GM18508 (cell line): ENCODE data around the gene SLC25A29.

ENCODE experiments used
- ATAC-seq: cut with Tn5 transposase; IDR thresholded peaks from one replicate; pipeline ENCODE4 v1.9.1; 2021; ENCODE audit warnings: moderate number of reproducible peaks; ENCODE audit not compliant: insufficient read depth, unreplicated experiment

SLC25A29 gene

GRCh38 chr14:100332797-100333196, 26.6 kb upstream of the SLC25A29 start:
- no peak for ATAC-seq

- no peak for ATAC-seq
These were observed 25.9 kb upstream of the SLC25A29 start for GRCh38 chr14:100332071-100332639.

- ATAC-seq = no peak
These were observed 24.2 kb upstream of the SLC25A29 start for GRCh38 chr14:100330388-100330931.

GRCh38 chr14:100330007-100330344, 23.7 kb upstream of the SLC25A29 start:
- ATAC-seq = no peak

- no peak for ATAC-seq
These were observed 23.2 kb upstream of the SLC25A29 start for GRCh38 chr14:100329233-100330006.

- no peak for ATAC-seq
These were observed 22.4 kb upstream of the SLC25A29 start for GRCh38 chr14:100328495-100329163.

GRCh38 chr14:100327128-100327527, 20.9 kb upstream of the SLC25A29 start:
- no peak for ATAC-seq

- ATAC-seq = no peak
These were observed 19.7 kb upstream of the SLC25A29 start for GRCh38 chr14:100325958-100326357.

GRCh38 chr14:100325231-100325632, 19.0 kb upstream of the SLC25A29 start:
- no peak for ATAC-seq

GRCh38 chr14:100323942-100324307, 17.7 kb upstream of the SLC25A29 start:
- no peak for ATAC-seq

GRCh38 chr14:100323121-100323941, 17.1 kb upstream of the SLC25A29 start, which contains the start of gene SLC25A47:
Gene SLC25A47 (plus strand): TSS chr14:100323339. CDS start chr14:100323415, 76 bp downstream.
- no peak for ATAC-seq

- no peak for ATAC-seq
These were observed 16.1 kb upstream of the SLC25A29 start for GRCh38 chr14:100322138-100322957.

GRCh38 chr14:100321473-100322137, 15.4 kb upstream of the SLC25A29 start:
- no peak for ATAC-seq

GRCh38 chr14:100320157-100320856, 14.1 kb upstream of the SLC25A29 start:
- ATAC-seq = no peak

GRCh38 chr14:100317912-100318808, 11.9 kb upstream of the SLC25A29 start:
- no peak for ATAC-seq

- ATAC-seq = no peak
These were observed 11.1 kb upstream of the SLC25A29 start for GRCh38 chr14:100317389-100317788.

- no peak for ATAC-seq
These were observed 8.5 kb upstream of the SLC25A29 start for GRCh38 chr14:100314724-100315123.
